ENCODE data around the gene POLL.

The POLL gene

DNA sequence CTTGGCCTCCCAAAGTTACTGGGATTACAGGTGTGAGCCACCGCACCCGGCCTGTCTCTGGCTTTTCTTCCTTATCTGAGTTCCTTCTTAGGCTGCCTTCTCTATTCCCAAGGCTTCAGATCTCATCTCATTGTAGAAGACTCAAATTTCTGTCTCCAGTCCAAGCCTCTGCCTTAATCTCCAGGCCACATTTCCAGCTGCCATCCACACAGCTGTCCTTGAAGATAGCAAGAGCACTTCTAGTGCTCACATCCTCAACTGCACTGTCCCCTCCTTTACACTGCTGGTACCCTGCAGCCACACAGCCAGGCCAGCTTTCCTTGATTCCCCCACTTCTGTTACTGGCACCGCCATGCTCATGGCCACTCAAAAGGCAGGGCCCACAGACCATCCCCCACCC is 35.6 kb downstream of the POLL start:
- Histone ChIP-seq H3K4ac (ENCODE audit: low read depth in 1 of 2, low read length in 2 of 2) (no peak overlapping the region), H3K27ac (ENCODE audit: low read length, poor library complexity, severe bottlenecking) (no peak overlapping the region), H3K23ac (ENCODE audit: low read length in 2 of 2) (no peak overlapping the region), H3K14ac (ENCODE audit: low read length in 2 of 2) (no peak overlapping the region), H2BK15ac (ENCODE audit: low read depth, poor library complexity, severe bottlenecking) (no peak overlapping the region), H3K27me3 (ENCODE audit: control insufficient read depth in 1 of 2, insufficient read depth in 1 of 2, low read length in 2 of 2) (no peaks in the 10 kb centered on the region), H2AK5ac (ENCODE audit: low read length, severe bottlenecking) (no peak overlapping the region), H3K36me3 (ENCODE audit: control insufficient read depth in 1 of 2, insufficient read depth in 2 of 2, low read depth in 1 of 2, low read length in 2 of 2) (peaks cover 34 to 47% of the 10 kb centered on the region in 2 experiments), H4K91ac (ENCODE audit: low read length) (no peak overlapping the region), H3K9me3 (ENCODE audit: control insufficient read depth, low read length) (no peaks in the 10 kb centered on the region), H4K8ac (ENCODE audit: low read length) (no peak overlapping the region), H3K79me1 (replicated peaks; ENCODE audit: low read length, poor library complexity, severe bottlenecking) (no peaks in the 10 kb centered on the region), H2BK5ac (ENCODE audit: low read depth, low read length, poor library complexity, severe bottlenecking) (no peak overlapping the region), H2AFZ (ENCODE audit: low read depth, low read length) (no peak overlapping the region), H3K4me1 (ENCODE audit: control insufficient read depth, insufficient read depth, low read depth, low read length) (no peaks in the 10 kb centered on the region), H2BK12ac (ENCODE audit: low read length in 2 of 2) (no peak overlapping the region), H2BK120ac (ENCODE audit: low read depth, low read length) (no peak overlapping the region), H3K18ac (ENCODE audit: low read depth in 1 of 2, low read length in 2 of 2) (no peak overlapping the region), H3K4me2 (ENCODE audit: low read length, poor library complexity, severe bottlenecking) (no peak overlapping the region), H3K9ac (ENCODE audit: low read length) (no peak overlapping the region), H3K4me3 (ENCODE audit: insufficient read depth in 1 of 2, low read depth in 1 of 2, low read length in 2 of 2) (no peak overlapping the region)
- no peak for DNase-seq
- over 99% methylated on average over 3 of the region's 3 CpGs for WGBS

DNA sequence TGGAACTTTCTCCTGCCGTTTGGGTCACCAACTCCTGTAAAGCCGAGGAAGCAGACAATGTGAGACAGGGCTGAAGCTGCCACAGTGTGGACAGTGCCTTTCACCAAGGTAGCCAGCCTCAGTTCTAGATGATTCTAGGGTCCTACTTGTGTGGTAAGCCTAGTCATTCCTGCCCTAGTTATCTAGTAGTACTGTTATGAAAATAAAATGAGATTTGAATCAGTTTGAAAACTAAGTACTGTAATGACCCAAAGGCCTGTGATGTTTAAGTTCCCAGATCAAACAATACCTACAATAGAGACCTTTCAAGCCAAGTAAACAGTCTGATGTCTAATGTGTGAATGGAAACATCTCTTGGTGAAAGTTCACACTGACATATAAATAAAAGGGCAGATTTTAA is 37.1 kb downstream of the POLL start:
- H3K4ac ChIP-seq (ENCODE audit: low read depth in 1 of 2, low read length in 2 of 2), result no peak overlapping the region
- no peak overlapping the region for H3K4me2 ChIP-seq (ENCODE audit: low read length, poor library complexity, severe bottlenecking)
- H3K4me3 ChIP-seq (ENCODE audit: insufficient read depth in 1 of 2, low read depth in 1 of 2, low read length in 2 of 2), result no peak overlapping the region
- H3K27ac ChIP-seq (ENCODE audit: low read length, poor library complexity, severe bottlenecking), result no peak overlapping the region
- peaks cover 34 to 47% of the 10 kb centered on the region in 2 experiments for H3K36me3 ChIP-seq (ENCODE audit: control insufficient read depth in 1 of 2, insufficient read depth in 2 of 2, low read depth in 1 of 2, low read length in 2 of 2)
- no peak overlapping the region for H2BK12ac ChIP-seq (ENCODE audit: low read length in 2 of 2)
- H3K23ac ChIP-seq (ENCODE audit: low read length in 2 of 2), result no peak overlapping the region
- H3K9ac ChIP-seq (ENCODE audit: low read length), result no peak overlapping the region
- H2BK15ac ChIP-seq (ENCODE audit: low read depth, poor library complexity, severe bottlenecking), result no peak overlapping the region
- no peaks in the 10 kb centered on the region for H3K79me1 ChIP-seq (replicated peaks; ENCODE audit: low read length, poor library complexity, severe bottlenecking)
- H2BK120ac ChIP-seq (ENCODE audit: low read depth, low read length), result no peak overlapping the region
- 98% methylated on average over 2 of the region's 2 CpGs for WGBS
- H3K9me3 ChIP-seq (ENCODE audit: control insufficient read depth, low read length), result no peaks in the 10 kb centered on the region
- H4K91ac ChIP-seq (ENCODE audit: low read length), result no peak overlapping the region
- H4K8ac ChIP-seq (ENCODE audit: low read length), result no peak overlapping the region
- no peaks in the 10 kb centered on the region for H3K27me3 ChIP-seq (ENCODE audit: control insufficient read depth in 1 of 2, insufficient read depth in 1 of 2, low read length in 2 of 2)
- no peak overlapping the region for H2AFZ ChIP-seq (ENCODE audit: low read depth, low read length)
- no peak overlapping the region for H3K18ac ChIP-seq (ENCODE audit: low read depth in 1 of 2, low read length in 2 of 2)
- no peaks in the 10 kb centered on the region for H3K4me1 ChIP-seq (ENCODE audit: control insufficient read depth, insufficient read depth, low read depth, low read length)
- no peak overlapping the region for H3K14ac ChIP-seq (ENCODE audit: low read length in 2 of 2)
- no peak overlapping the region for H2AK5ac ChIP-seq (ENCODE audit: low read length, severe bottlenecking)
- DNase-seq, result no peak
- H2BK5ac ChIP-seq (ENCODE audit: low read depth, low read length, poor library complexity, severe bottlenecking), result no peak overlapping the region

DNA sequence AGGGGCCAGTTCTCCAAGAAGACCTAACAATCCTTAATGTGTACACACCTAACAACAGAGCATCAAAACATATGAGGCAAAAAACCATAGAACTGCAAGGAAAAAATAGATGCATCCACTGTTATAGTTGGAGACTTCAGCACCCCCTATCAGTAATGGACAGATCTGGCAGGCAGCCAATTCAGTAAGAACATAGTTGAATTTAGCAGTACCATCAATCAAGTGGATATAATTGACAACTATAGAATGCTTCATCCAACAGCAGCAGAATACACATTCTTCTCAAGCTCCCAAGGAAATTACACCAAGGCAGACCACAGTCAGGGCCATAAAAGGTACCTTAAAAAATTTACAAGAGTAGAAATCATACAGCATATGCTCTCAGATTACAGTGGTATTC is 42.2 kb downstream of the POLL start:
- Histone ChIP-seq H2AFZ (ENCODE audit: low read depth, low read length) (no peak overlapping the region), H3K14ac (ENCODE audit: low read length in 2 of 2) (no peak overlapping the region), H3K79me1 (replicated peaks; ENCODE audit: low read length, poor library complexity, severe bottlenecking) (no peaks in the 10 kb centered on the region), H3K18ac (ENCODE audit: low read depth in 1 of 2, low read length in 2 of 2) (no peak overlapping the region), H2BK5ac (ENCODE audit: low read depth, low read length, poor library complexity, severe bottlenecking) (no peak overlapping the region), H2BK12ac (ENCODE audit: low read length in 2 of 2) (no peak overlapping the region), H3K23ac (ENCODE audit: low read length in 2 of 2) (no peak overlapping the region), H2BK15ac (ENCODE audit: low read depth, poor library complexity, severe bottlenecking) (no peak overlapping the region), H3K4me3 (ENCODE audit: insufficient read depth in 1 of 2, low read depth in 1 of 2, low read length in 2 of 2) (no peak overlapping the region), H3K9ac (ENCODE audit: low read length) (no peak overlapping the region), H3K36me3 (ENCODE audit: control insufficient read depth in 1 of 2, insufficient read depth in 2 of 2, low read depth in 1 of 2, low read length in 2 of 2) (peaks cover 8% of the 10 kb centered on the region in 2 experiments), H3K27ac (ENCODE audit: low read length, poor library complexity, severe bottlenecking) (no peak overlapping the region), H2BK120ac (ENCODE audit: low read depth, low read length) (no peak overlapping the region), H3K4ac (ENCODE audit: low read depth in 1 of 2, low read length in 2 of 2) (no peak overlapping the region), H3K4me2 (ENCODE audit: low read length, poor library complexity, severe bottlenecking) (no peak overlapping the region), H3K9me3 (ENCODE audit: control insufficient read depth, low read length) (no peaks in the 10 kb centered on the region), H4K91ac (ENCODE audit: low read length) (no peak overlapping the region), H3K27me3 (ENCODE audit: control insufficient read depth in 1 of 2, insufficient read depth in 1 of 2, low read length in 2 of 2) (no peaks in the 10 kb centered on the region), H2AK5ac (ENCODE audit: low read length, severe bottlenecking) (no peak overlapping the region), H4K8ac (ENCODE audit: low read length) (no peak overlapping the region), H3K4me1 (ENCODE audit: control insufficient read depth, insufficient read depth, low read depth, low read length) (no peaks in the 10 kb centered on the region)
- no peak for DNase-seq

DNA sequence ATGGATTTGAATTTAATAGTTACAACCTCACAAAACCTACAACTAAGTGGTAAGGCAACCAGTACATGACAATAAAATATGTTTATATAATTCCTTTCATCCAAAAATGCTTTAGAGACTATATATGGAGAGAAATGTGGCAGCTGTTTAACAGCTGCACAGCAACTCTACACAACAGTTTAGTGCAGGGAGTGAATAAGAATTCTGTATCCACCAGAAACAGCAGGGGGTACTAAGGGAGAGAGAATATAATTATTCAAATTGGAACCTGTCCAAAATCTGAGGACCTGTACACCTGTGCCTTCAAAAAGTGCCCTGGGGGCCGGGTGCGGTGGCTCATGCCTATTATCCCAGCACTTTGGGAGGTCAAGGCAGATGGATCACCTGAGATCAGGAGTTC is 49.6 kb downstream of the POLL start:
- DNase-seq, result no peak
- Histone ChIP-seq H3K4me3 (ENCODE audit: insufficient read depth in 1 of 2, low read depth in 1 of 2, low read length in 2 of 2) (no peak overlapping the region), H3K27me3 (ENCODE audit: control insufficient read depth in 1 of 2, insufficient read depth in 1 of 2, low read length in 2 of 2) (no peaks in the 10 kb centered on the region), H4K91ac (ENCODE audit: low read length) (no peak overlapping the region), H3K9me3 (ENCODE audit: control insufficient read depth, low read length) (no peaks in the 10 kb centered on the region), H2BK5ac (ENCODE audit: low read depth, low read length, poor library complexity, severe bottlenecking) (no peak overlapping the region), H3K18ac (ENCODE audit: low read depth in 1 of 2, low read length in 2 of 2) (no peak overlapping the region), H3K27ac (ENCODE audit: low read length, poor library complexity, severe bottlenecking) (no peak overlapping the region), H4K8ac (ENCODE audit: low read length) (no peak overlapping the region), H2BK12ac (ENCODE audit: low read length in 2 of 2) (no peak overlapping the region), H2AK5ac (ENCODE audit: low read length, severe bottlenecking) (no peak overlapping the region), H2AFZ (ENCODE audit: low read depth, low read length) (no peak overlapping the region), H2BK15ac (ENCODE audit: low read depth, poor library complexity, severe bottlenecking) (no peak overlapping the region), H3K9ac (ENCODE audit: low read length) (no peak overlapping the region), H3K4me2 (ENCODE audit: low read length, poor library complexity, severe bottlenecking) (no peak overlapping the region), H3K4me1 (ENCODE audit: control insufficient read depth, insufficient read depth, low read depth, low read length) (no peaks in the 10 kb centered on the region), H2BK120ac (ENCODE audit: low read depth, low read length) (no peak overlapping the region), H3K36me3 (ENCODE audit: control insufficient read depth in 1 of 2, insufficient read depth in 2 of 2, low read depth in 1 of 2, low read length in 2 of 2) (peaks cover 4 to 47% of the 10 kb centered on the region in 2 experiments), H3K23ac (ENCODE audit: low read length in 2 of 2) (no peak overlapping the region), H3K4ac (ENCODE audit: low read depth in 1 of 2, low read length in 2 of 2) (no peak overlapping the region), H3K79me1 (replicated peaks; ENCODE audit: low read length, poor library complexity, severe bottlenecking) (no peaks in the 10 kb centered on the region), H3K14ac (ENCODE audit: low read length in 2 of 2) (no peak overlapping the region)
- WGBS, result 95% methylated on average over 2 of the region's 2 CpGs

Data from mesenchymal stem cell (in vitro differentiated cells and primary cell).